ENCODE results near the gene UPK3A.

DNA sequence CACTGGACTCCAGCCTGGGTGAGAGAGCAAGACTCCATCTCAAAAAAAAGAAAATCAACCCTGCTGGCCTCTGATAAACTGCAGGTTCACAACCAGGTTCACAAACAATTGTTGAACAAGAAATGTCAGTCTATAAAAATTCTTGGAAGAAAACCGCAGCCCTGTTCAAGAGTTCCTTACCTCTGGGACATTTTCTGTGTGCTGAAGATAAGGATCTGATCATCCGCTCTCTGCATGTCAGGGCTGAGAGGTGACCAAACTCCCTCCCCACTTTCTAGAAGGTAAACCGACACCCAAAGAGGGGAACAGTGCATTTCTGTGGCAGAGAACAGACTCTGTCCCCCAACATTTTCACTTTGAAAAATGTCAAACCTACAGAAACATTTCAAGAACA lies 4.2 kb upstream of the UPK3A start:
- TF ChIP-seq, protein P1, sequence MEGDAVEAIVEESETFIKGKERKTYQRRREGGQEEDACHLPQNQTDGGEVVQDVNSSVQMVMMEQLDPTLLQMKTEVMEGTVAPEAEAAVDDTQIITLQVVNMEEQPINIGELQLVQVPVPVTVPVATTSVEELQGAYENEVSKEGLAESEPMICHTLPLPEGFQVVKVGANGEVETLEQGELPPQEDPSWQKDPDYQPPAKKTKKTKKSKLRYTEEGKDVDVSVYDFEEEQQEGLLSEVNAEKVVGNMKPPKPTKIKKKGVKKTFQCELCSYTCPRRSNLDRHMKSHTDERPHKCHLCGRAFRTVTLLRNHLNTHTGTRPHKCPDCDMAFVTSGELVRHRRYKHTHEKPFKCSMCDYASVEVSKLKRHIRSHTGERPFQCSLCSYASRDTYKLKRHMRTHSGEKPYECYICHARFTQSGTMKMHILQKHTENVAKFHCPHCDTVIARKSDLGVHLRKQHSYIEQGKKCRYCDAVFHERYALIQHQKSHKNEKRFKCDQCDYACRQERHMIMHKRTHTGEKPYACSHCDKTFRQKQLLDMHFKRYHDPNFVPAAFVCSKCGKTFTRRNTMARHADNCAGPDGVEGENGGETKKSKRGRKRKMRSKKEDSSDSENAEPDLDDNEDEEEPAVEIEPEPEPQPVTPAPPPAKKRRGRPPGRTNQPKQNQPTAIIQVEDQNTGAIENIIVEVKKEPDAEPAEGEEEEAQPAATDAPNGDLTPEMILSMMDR (IDR thresholded peaks at IDR 0.05; ENCODE audit: poor library complexity, severe bottlenecking), result no peak
- TF ChIP-seq TAF1 (IDR thresholded peaks at IDR 0.05; ENCODE audit: low read depth), result no peak
- TF ChIP-seq EP300 (conservative IDR thresholded peaks at IDR 0.05; ENCODE audit: poor library complexity, severe bottlenecking), result no peak
- no peak for TF ChIP-seq RAD21 (conservative IDR thresholded peaks at IDR 0.05)
- no peak for TF ChIP-seq EZH2 (IDR thresholded peaks at IDR 0.05; ENCODE audit: borderline replicate concordance, insufficient read depth, low read length, poor library complexity, severe bottlenecking)

Measured in neural cell (in vitro differentiated cells).